MM.1S (cell line): ENCODE data around the gene TIMM50.
"Not testable (repeated sequence)": the region's sequence is repeated elsewhere in the genome, so short reads cannot be mapped to it uniquely, and the experiment has no call there.

ENCODE experiments used
- DNase-seq: peaks from one replicate; pipeline ENCODE4 v3.0.0-alpha.2; 2015
- H2AFZ ChIP-seq: fragments of 300-600 bp; sonication (generic); 2 replicates; pipeline ENCODE4 v1.6.0; 2016; ENCODE audit warnings: antibody characterized with exemption, low read length
- H3F3A ChIP-seq: fragments of 300-600 bp; sonication (generic); 2 replicates; pipeline ENCODE4 v1.6.1; 2016; ENCODE audit warnings: mild to moderate bottlenecking, antibody characterized with exemption, low read length, moderate library complexity, mixed read lengths; ENCODE audit not compliant: insufficient read depth
- H3K27ac ChIP-seq: fragments of 300-600 bp; sonication (generic); 2 replicates; pipeline ENCODE4 v1.5.1; 2016; ENCODE audit warnings: mild to moderate bottlenecking, low read length
- H3K27me3 ChIP-seq: fragments of 300-600 bp; sonication (generic); replicated peaks from 2 replicates; pipeline ENCODE4 v1.6.0; 2016; ENCODE audit warnings: low read length; ENCODE audit not compliant: insufficient read depth
- H3K36me3 ChIP-seq: fragments of 300-600 bp; sonication (generic); replicated peaks from 2 replicates; pipeline ENCODE4 v1.6.1; 2016; ENCODE audit warnings: mild to moderate bottlenecking, low read length, mixed read lengths; ENCODE audit not compliant: insufficient read depth
- H3K4me1 ChIP-seq: fragments of 300-600 bp; sonication (generic); 2 replicates; pipeline ENCODE4 v1.6.1; 2016; ENCODE audit warnings: low read length, mixed read lengths
- H3K4me2 ChIP-seq: fragments of 300-600 bp; sonication (generic); 2 replicates; pipeline ENCODE4 v1.6.0; 2016; ENCODE audit warnings: low read depth, low read length
- H3K4me3 ChIP-seq: fragments of 300-600 bp; sonication (generic); 2 replicates; pipeline ENCODE4 v1.5.1; 2016; ENCODE audit warnings: low read length, mixed read lengths
- H3K79me2 ChIP-seq: fragments of 300-600 bp; sonication (generic); 2 replicates; pipeline ENCODE4 v1.6.1; 2016; ENCODE audit warnings: mixed run types, low read length, mixed read lengths
- H3K9ac ChIP-seq: fragments of 300-600 bp; sonication (generic); 2 replicates; pipeline ENCODE4 v1.6.1; 2016; ENCODE audit warnings: low read length, mixed read lengths
- H3K9me2 ChIP-seq: fragments of 300-600 bp; sonication (generic); replicated peaks from 2 replicates; pipeline ENCODE4 v1.6.1; 2016; ENCODE audit warnings: mild to moderate bottlenecking, low read length, mixed read lengths; ENCODE audit not compliant: insufficient read depth
- H3K9me3 ChIP-seq: fragments of 300-600 bp; sonication (generic); replicated peaks from 2 replicates; pipeline ENCODE4 v1.6.1; 2016; ENCODE audit warnings: mild to moderate bottlenecking, low read length, mixed read lengths; ENCODE audit not compliant: insufficient read depth
- H4K20me1 ChIP-seq: fragments of 300-600 bp; sonication (generic); 2 replicates; pipeline ENCODE4 v1.6.1; 2016; ENCODE audit warnings: mild to moderate bottlenecking, low read length, moderate library complexity, mixed read lengths; ENCODE audit not compliant: insufficient read depth
- EZH2 ChIP-seq: fragments of 300-600 bp; sonication (generic); optimal IDR thresholded peaks from 2 replicates; pipeline ENCODE3; 2017; ENCODE audit warnings: low read depth, mild to moderate bottlenecking, antibody characterized with exemption, low read length, mixed read lengths
- EZH2phosphoT487 ChIP-seq: fragments of 300-600 bp; sonication (generic); IDR thresholded peaks from 2 replicates; pipeline ENCODE4 v1.6.1; 2018; ENCODE audit warnings: antibody characterized with exemption, low read length
- TF ChIP-seq, protein P1 (sequence below): fragments of 300-600 bp; sonication (generic); IDR thresholded peaks from 2 replicates; pipeline ENCODE4 v1.5.1; 2016; ENCODE audit warnings: antibody characterized with exemption, low read length, mixed read lengths

The TIMM50 gene

GRCh38 chr19:39474139-39474620 lies 6.5 kb upstream of the TIMM50 start:
- Histone ChIP-seq H3K9me3 (no peaks in the 10 kb centered on the region), H4K20me1 (no peaks in the 10 kb centered on the region), H3K9me2 (no peaks in the 10 kb centered on the region), H3K4me1 (no peaks in the 10 kb centered on the region), H3K27me3 (no peaks in the 10 kb centered on the region), H3K36me3 (peaks cover 7% of the 10 kb centered on the region), H3K4me2 (no peak overlapping the region), H3F3A (0 out of 2 replicates have a peak, but pooled peaks cover 6% of the 10 kb centered on the region), H3K27ac (no peak overlapping the region), H3K79me2 (no peaks in the 10 kb centered on the region), H2AFZ (no peak overlapping the region), H3K4me3 (no peak overlapping the region), H3K9ac (no peak overlapping the region)
- TF ChIP-seq EZH2 = no peak
- TF ChIP-seq, protein P1, sequence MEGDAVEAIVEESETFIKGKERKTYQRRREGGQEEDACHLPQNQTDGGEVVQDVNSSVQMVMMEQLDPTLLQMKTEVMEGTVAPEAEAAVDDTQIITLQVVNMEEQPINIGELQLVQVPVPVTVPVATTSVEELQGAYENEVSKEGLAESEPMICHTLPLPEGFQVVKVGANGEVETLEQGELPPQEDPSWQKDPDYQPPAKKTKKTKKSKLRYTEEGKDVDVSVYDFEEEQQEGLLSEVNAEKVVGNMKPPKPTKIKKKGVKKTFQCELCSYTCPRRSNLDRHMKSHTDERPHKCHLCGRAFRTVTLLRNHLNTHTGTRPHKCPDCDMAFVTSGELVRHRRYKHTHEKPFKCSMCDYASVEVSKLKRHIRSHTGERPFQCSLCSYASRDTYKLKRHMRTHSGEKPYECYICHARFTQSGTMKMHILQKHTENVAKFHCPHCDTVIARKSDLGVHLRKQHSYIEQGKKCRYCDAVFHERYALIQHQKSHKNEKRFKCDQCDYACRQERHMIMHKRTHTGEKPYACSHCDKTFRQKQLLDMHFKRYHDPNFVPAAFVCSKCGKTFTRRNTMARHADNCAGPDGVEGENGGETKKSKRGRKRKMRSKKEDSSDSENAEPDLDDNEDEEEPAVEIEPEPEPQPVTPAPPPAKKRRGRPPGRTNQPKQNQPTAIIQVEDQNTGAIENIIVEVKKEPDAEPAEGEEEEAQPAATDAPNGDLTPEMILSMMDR = peak; percentile 81
- peak; percentile 18 for DNase-seq

DNA sequence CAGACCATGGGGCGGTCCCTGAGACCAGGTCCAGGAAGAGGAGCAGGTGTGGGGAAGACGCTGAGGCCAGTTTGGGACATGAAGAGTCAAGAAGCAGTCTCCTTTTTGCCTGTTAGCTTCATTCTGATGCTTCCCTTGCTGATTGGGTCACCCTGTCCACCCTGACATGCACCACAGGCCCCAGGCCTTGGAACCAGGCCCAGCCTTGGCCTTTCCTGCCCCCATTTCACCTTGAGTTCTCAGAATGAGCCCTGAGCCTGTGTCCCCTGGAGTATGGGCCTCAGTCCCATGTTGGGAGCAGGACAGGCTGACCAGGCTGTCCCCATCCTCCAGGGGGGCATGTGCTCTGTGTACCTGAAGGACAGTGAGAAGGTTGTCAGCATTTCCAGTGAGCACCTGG lies 4.9 kb upstream of the TIMM50 start:
- no peak for TF ChIP-seq EZH2phosphoT487
- TF ChIP-seq, protein P1 = no peak
- TF ChIP-seq EZH2 = no peak
- Histone ChIP-seq H3K27me3 (no peaks in the 10 kb centered on the region), H3K4me2 (no peak overlapping the region), H3K4me3 (no peak overlapping the region), H3F3A (0 out of 2 replicates have a peak, but pooled peaks cover 6% of the 10 kb centered on the region), H2AFZ (no peak overlapping the region), H3K79me2 (peaks cover 1% of the 10 kb centered on the region), H3K9me2 (no peaks in the 10 kb centered on the region), H4K20me1 (no peaks in the 10 kb centered on the region), H3K4me1 (no peaks in the 10 kb centered on the region), H3K9me3 (no peaks in the 10 kb centered on the region), H3K27ac (no peak overlapping the region), H3K9ac (no peak overlapping the region), H3K36me3 (peaks cover 5% of the 10 kb centered on the region)
- DNase-seq = no peak

- not testable (repeated sequence) for H3K27me3 ChIP-seq, H3K4me2 ChIP-seq, H3K4me3 ChIP-seq, H3F3A ChIP-seq, H2AFZ ChIP-seq, H3K36me3 ChIP-seq, H3K4me1 ChIP-seq, H3K9ac ChIP-seq, H3K9me2 ChIP-seq, H4K20me1 ChIP-seq, H3K27ac ChIP-seq, H3K9me3 ChIP-seq, DNase-seq
- peaks cover 26% of the 10 kb centered on the region for H3K79me2 ChIP-seq
These were observed 1.3 kb upstream of the TIMM50 start for GRCh38 chr19:39479319-39479801.

- Histone ChIP-seq H3K4me3 (peak overlapping the region; percentile 98), H3K36me3 (no peaks in the 10 kb centered on the region), H3K27me3 (no peaks in the 10 kb centered on the region), H3F3A (0 out of 2 replicates have a peak, but pooled peaks cover 6% of the 10 kb centered on the region), H3K9ac (peak overlapping the region; percentile 94; the same call in 1 of the 2 replicates), H3K27ac (no peak overlapping the region), H4K20me1 (no peaks in the 10 kb centered on the region), H3K9me2 (no peaks in the 10 kb centered on the region), H3K4me1 (peaks cover 4% of the 10 kb centered on the region; the same call in 1 of the 2 replicates), H3K79me2 (peaks cover 29% of the 10 kb centered on the region), H2AFZ (peak overlapping the region; percentile 74), H3K9me3 (no peaks in the 10 kb centered on the region), H3K4me2 (peak overlapping the region; percentile 98)
- DNase-seq = no peak
- TF ChIP-seq, protein P1 = no peak
These were observed 722 bp upstream of the TIMM50 start for GRCh38 chr19:39479916-39480315.
